HG02759 (cell line): ENCODE measurements around the gene NIP7.
"Not testable (repeated sequence)": the region's sequence is repeated elsewhere in the genome, so short reads cannot be mapped to it uniquely, and the experiment has no call there.

ENCODE experiments used
- ATAC-seq: cut with Tn5 transposase; IDR thresholded peaks from one replicate; pipeline ENCODE4 v1.9.1; 2021; ENCODE audit warnings: mild to moderate bottlenecking, moderate library complexity; ENCODE audit not compliant: unreplicated experiment

NIP7 gene

DNA sequence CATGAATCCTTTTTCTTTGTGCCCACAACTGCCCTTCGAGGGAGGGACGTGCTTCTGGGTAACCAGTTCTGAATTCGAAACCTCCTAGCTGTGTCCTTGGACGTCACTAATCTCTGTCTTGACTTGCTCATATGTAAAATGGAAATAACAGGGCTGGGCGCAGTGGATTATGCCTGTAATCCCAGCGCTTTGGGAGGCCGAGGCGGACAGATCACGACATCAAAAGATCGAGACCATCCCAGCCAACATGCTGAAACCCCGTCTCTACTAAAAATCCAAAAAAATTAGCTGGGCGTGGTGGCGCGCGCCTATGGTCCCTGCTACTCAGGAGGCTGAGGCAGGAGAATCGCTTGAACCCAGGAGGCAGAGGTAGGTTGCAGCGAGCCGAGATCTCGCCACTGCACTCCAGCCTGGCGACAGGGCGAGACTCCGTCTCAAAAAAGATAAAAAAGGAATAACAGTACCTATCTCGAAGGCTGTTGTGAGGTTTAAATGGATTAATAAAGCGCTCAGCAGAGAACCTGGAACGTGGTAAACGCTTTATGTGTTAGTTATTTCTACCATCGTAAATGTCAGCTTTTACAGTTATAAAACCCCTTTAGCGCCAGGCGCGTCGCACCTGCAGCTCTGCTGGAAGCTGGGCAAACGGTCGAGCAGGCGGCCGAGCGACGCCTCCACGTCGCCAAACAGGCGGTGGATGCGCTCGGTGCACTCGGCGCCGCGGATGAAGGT lies 849 bp upstream of the NIP7 start:
- no peak for ATAC-seq

DNA sequence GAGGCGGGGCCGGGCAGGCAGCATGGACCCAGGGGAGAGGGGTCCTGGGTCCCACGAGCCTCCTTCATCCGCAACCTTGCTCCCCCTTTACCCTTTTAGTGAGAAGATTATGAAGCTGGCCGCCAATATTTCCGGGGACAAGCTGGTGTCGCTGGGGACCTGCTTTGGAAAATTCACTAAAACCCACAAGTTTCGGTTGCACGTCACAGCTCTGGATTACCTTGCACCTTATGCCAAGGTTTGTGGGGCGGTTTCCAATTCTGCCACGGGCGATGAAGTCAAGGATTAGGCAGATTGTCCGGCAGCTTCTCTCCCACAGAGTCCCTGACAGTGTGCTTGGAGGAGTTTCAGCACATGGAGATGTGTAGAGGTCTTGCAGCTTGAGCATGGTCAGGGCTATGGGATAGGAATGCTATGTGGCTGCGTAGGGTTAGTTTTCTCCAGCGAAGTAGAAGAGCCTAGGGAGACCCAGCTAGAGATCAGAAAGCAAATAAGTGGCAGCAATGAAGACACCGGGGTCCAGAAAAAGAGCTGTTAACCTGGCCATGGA lies 598 bp downstream of the NIP7 start:
- no peak for ATAC-seq

DNA sequence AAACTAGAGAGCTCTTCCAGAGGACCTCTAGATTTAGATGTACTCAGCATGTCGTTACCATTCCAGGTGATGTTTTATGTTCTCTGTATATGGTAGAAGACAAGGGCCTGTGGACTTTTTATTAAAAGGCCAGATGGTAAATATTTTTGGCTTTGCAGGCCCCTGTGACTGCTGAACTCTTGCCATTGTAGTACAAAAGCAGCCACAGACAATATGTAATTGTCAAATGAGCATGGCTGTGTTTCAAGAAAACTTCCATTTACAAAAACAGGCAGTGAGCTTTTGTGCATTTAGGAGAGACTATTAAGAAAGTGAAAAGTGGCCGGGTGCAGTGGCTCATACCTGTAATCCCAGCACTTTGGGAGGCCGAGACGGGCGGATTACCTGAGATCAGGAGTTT lies 4.6 kb downstream of the NIP7 start:
- ATAC-seq = no peak

DNA sequence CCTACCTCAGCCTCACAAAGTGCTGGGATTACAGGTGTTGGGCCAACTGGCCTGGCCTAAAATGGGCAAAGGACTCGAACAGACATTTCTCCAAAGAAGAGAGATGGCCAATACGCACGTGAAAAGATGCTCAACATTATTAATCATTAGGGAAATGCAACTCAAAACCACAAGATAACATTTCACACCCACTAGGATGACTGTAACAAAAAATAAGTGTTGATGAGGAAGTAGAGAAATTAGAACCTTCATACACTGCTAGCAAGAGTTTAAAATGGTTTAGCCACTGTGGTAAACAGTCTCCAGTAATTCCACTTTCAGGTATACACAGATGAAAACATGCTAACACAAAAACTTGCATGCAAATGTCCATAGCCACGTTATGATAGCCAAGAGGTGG lies 6.4 kb downstream of the NIP7 start:
- ATAC-seq = no peak

DNA sequence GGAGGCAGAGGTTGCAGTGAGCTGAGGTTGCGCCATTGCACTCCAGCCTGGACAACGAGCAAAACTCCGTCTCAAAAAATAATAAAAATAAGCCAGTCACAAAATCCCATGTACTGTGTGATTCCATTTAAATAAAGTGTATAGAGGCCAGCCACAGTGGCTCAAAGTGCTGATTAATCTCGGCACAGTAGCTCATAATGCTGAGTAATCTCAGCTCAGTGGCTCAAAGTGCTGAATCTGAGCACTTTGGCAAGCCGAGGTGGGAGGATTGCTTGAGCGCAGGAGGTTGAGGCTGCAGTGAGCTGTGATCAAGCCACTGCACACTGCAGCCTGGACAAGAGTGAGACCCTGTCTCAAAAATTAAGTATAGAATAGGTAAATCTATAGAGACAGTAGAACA lies 7.1 kb downstream of the NIP7 start:
- ATAC-seq = no peak

DNA sequence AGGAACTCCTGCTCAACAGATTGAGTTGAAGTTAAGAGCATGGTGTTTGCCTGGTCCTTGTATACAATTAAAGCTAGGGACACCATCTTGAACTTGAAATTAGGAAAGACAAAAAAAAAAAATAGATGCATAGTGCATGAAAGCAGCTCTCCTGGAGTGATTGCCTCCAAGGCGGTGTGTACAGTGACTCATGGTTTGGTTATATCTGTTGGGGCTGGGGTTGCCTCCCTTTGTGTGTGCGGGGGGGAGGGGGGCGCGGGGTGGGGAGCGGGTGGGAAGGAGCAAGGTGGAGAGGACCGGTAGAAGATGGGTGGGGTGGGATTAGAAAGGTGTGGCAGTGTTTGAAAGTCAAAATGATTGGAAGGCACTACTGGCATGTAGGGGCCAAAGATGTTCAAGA lies 8.7 kb downstream of the NIP7 start:
- ATAC-seq = no peak

DNA sequence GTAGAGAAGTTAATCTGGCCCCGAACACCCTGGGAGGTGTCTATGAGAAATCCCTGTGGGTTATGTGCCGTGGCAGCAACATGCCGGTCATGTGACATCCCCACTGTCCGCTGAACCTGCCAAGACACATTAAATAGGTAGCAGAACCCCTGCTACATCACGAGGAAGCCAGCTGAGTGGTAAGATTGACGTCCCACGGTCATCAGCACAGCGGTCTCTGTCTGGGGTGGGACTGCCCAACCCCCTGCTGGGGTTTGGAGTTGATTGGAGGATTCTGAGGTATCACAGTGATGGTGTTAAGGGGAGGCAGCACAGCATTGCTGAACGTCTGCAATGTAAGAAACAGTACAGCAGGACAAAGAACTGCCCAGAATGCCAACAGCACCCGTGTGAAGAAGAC lies 10.0 kb downstream of the NIP7 start:
- ATAC-seq = no peak

DNA sequence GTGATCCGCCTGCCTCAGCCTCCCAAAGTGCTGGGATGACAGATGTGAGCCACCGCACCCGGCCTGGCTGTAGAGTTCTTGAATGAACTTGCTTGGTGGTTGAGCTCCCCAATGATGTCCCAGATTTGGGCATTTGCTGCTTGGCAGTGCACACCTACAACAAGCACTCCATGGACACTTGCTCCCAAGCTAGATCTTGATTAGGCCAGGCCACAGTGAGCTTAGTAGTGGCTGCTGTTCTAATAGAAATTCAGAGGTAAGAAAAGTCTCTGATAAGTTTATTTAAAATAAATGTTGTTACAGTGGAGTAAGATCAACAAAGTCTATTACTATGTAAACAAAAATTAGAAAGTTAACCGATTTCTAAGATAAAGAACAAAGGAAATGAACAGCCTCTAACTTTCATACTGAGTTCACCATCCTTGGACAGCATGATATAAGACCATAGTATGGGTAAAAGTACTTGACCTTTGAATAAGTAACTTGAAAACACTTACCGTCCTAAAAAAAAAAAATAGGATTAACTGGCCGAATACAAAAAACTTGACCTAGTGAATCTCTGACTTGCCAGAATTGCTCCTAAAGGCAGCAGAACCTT lies 11.1 kb downstream of the NIP7 start:
- ATAC-seq = no peak

DNA sequence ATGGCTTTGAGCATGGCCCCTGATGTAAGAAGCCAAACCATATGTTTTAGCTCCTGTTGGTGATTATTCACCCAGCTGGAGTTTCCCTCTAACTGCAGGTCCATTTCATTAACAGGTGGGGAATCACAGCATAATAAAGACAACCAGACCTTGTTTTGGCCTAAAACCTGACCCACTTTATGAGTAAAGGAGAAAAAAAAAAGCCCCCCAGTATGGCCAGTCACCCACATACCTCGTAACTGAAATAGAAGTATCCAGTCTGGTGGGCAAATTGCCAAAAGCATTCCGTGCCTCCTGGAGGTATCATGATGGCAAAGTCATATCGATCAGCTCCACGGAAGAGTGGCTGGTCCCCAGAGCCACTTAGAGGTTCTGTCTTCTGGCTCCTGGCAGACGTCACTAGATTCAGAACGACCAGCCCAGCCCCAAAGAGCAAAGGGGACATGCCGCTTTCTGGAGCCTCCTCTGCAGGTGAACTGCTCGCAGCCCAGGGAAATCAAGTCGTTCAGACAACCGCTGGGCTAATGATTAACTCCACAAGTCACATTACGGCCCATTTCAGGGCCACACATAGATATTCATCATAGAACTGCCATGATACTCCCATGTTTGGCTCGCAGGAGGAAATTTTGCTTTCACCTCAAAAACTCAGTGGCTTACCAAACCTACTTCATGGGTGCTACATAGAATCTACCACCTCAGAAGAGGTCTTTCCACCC lies 11.9 kb downstream of the NIP7 start, which contains the start of gene TMED6:
Gene TMED6 (minus strand): TSS at position 478 of the 719 bp plus-strand sequence. CDS start 33 bp downstream, at position 445.
- no peak for ATAC-seq

DNA sequence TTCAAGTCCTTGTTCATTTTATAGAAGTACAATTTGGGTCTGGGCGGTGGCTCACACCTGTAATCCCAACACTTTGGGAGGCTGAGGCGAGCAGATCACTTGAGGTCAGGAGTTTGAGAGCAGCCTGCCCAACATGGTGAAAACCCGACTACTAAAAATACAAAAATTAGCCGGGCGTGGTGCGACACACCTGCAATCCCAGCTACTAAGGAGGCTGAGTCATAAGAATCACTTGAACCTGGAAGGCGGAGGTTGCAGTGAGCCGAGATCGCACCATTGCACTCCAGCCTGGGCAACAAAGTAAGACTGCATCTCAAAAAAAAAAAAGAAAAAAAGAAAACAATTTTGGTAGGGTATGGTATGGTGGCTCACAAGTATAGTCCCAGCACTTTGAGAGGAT lies 20.5 kb downstream of the NIP7 start:
- not testable (repeated sequence) for ATAC-seq

DNA sequence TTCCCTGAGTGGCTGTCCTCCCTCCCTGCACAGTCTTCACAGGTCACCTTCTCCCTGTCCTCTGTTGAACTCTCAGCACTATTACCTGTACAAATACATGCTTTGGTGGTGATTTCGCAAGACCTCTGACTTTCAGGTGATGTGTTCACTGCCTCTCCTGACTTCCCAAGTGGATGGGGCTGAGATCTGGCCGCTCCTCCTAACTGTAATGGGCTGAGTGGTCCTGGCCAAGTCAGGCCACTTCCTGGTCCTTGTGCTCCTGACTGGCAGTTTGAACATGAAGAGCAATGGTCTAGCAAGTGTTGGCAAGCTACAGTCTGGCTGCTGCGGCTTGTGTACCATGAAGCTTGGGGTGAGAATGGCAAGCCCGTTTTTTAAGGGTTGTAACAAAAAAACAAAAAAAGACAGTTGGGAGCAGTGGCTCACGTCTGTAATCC lies 23.7 kb downstream of the NIP7 start:
- ATAC-seq = no peak

DNA sequence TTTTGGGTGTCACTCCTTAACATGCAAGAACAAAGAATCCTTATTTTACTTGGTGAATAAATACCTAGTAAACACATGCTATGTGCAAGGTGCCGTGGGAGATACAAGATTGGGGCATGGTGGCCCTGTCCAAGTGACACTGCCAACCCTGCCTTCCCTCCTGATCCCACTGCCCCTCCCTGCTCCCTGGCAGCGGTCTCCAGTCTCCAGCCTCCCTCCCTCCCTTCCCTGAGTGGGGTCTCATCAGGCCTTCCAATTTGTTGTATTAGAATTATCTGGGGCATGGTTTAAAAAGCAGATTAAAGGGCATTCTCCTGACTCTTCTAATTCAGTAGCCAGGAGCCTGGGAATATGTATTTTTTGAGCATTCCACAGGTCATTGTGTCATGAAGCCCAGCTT lies 24.5 kb downstream of the NIP7 start:
- ATAC-seq = no peak

DNA sequence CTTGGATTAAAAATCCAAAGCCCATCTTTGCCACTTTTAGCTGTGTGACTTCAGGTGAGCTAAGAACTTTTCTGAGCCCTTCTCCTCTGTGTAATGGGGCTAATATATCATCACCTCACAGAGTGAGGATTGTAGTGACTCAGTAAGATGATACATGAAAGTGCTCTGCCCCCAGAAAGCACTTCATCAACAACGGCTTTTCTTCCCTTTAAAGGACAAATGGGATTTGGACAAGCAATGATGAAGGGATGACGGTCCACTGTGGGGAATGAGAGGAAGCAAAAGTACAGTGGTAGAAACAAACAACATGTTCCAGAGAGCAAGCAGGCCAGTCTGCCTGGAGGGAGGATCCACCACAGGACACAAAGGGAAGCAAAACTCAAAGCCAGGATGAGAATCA lies 26.3 kb downstream of the NIP7 start:
- ATAC-seq = no peak

DNA sequence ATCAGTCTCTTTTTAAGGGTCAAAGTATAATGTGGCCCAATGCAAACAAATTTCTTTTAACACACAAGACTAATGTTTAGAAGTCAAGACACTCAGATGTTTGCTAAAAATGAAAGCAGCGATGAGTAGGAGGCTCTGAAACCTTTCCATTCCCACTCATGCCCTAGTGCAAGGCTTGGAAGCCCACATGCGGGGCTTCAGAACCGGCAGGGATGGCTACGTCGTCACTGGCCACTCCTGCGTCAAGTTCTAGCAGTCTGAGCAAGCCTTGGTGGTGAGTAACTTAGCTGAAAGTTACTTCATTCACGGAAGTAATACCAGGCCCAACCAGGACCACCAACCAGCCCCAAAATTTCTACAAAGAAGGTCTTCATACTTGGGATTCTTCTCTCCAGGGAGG lies 26.9 kb downstream of the NIP7 start:
- no peak for ATAC-seq

DNA sequence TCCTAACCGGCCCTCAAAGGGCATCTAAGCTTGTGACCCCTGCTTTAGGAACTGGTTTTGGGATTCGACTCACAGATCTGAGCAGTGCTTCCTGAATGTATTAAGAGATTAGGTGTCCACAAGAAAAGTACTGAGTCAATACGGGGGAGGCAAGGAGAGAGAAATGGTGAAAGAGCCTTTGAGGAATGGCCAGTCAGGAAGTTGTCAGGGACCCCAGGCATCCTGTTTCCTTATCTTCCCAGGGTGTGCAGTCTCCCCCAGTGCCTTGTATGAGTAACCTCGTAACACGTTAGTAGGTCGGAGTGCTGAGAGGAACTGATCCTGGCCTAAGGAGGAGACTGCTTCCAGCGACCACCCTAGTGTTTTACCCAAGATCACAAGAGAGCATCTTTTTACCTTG lies 28.4 kb downstream of the NIP7 start:
- ATAC-seq = no peak

DNA sequence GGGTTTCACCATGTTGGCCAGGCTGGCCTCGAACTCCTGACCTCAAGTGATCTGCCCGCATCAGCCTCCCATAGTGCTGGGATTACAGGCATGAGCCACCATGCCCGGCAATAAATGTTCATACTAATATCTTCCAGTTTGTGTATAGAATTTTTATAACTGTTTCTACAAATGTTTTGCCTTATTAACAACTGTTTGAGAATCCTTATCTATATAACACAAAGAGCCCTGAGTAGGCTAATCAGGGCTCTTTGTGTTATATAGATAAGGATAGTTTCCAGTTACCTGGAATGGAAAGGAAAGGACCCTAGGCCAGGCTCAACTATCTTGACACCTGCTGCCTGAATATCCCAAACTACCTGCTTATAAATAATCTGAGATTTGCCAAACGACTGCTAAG lies 29.3 kb downstream of the NIP7 start:
- ATAC-seq = no peak

DNA sequence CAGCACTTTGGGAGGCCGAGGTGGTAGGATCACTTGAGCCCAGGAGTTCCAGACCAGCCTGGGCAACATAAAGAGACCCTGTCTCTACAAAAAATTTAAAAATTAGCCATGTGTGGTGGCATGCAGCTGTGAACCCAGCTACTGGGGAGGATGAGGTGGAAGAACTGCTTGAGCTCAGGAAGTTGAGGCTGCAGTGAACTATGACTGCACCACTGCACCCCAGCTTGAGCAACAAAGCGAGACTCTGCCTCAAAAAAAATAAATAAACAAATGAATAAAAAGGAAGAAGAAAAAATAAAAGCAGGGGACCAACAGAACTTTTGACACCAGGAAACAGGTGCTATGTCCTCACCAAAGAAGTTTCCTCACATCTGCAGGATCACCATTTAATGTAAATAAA lies 32.0 kb downstream of the NIP7 start:
- ATAC-seq = no peak

DNA sequence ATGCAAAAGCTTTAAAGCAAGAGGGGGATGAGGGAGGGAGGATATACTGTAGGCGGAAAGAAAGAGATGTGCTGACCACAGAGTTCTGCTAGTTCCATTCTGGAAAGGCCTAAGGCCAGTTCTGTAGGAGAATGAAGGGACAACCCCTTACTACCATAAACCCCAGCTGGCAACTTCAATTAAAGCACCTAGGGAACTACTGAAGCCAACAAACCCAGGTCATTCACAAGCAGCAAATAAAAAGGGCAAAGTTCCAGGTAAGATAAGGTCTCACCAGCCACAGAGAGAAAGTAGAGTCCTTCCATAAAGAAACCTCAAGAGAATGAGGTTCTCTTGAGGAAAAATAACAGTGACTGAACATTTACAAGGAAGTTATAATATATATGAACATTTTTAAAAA lies 33.4 kb downstream of the NIP7 start:
- no peak for ATAC-seq

DNA sequence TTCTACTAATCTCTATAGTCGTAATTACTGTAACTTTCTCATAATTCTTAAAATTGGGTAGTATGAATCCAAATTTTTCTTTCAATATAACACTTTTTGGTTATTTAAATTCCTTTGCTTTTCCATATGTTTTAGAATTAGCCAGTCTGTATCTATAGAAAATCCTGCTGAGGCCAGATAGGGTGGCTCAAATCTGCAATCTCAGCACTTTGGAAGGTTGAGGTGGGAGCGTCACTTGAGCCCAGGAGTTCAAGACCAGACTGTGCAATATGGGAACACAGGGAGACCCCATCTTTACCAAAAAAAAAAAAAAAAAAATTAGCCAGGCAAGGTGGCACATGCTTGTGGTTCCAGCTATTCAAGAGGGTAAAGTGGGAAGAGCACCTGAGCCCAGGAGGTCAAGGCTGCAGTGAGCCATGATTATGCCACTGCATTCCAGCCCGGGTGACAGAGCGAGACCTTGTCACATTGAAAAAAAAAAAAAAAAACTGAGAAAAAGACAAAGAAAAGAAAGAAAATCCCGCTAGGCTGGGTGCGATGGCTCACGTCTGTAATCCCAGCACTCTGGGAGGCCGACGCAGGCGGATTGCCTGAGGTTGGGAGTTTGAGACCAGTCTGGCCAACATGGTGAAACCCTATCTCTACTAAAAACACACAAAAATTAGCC lies 37.0 kb downstream of the NIP7 start:
- no peak for ATAC-seq

DNA sequence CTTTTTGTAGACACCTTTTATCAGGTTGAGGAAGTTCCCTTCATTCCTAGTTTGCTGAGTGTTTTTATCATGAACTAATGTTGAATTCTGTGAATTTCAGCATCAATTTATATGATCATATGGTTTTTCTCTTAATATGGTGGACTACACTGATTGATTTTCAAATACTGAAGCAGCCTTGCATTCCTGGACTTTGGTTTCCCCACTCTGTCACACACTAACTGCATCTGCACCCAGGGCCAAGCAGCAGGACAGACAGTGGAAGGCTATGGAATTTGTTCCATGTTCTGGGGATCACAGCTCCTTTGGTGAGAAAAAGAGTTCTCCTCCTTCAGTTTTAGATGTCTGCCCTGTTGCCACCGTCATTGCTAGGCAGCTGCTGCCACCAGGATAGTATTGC lies 38.5 kb downstream of the NIP7 start:
- no peak for ATAC-seq

DNA sequence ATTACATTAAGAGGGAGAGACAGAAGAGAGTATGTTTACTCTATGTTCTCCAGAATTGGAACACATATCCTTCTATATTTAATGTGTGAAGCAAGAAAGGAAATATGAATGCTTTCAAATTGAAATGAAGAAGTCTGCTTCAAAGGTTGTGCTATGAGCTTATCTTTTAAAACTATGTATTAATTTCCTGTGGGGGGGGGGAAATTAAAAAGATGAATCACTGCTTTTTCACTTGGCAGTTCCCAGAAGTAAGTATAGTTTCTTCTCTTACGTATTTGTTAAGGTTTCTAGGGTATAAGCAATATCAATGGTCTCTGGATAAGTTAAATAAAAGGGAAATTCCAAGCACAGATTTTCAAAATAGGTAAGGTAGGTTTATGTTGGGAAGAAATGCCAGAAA lies 39.2 kb downstream of the NIP7 start:
- no peak for ATAC-seq
